Testis (tissue), 2 donors: ENCODE measurements around the gene ARPC2.

Source experiments
- POLR2A ChIP-seq: fragments of 450-650 bp; IDR thresholded peaks from one replicate; pipeline ENCODE4 v1.6.1; 2017; ENCODE audit warnings: antibody characterized with exemption, mild to moderate bottlenecking, moderate library complexity
- TF ChIP-seq, protein P1 (sequence below), 3 experiments: fragments of 450-650 bp in 2 of 3; fragments of 200-600 bp in 1 of 3; sonication (generic) in 1 of 3; IDR thresholded peaks; one replicate each; pipeline ENCODE4 v1.5.1; 2016 to 2019; ENCODE audit warnings: antibody characterized with exemption in 3 of 3, mild to moderate bottlenecking in 2 of 3, moderate library complexity in 1 of 3

DNA sequence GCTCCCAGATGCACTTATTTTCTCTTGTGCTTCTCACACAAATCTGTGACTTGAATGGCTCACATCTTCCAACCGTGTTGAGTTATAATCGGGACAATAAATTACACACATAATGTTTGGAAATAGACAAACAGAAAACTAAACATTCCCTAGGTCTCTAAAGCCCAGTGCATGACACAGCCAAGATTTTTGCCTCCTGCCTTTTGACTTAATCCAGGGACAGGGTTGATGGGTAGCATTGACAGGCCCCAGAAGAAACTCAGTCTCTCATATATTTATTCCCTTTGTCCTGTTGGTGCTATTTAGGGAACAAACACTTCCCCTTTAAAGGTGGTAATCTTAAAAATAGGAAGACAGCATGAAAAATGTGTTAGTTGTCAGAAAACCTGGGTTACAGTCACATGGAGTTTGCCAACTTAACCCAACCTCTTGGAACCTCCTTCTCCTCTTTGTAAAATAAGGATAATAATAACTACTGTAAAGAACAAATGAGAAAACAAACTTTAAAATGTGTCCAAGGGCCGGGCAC, 24.0 kb upstream of the ARPC2 start:
- TF ChIP-seq, protein P1, sequence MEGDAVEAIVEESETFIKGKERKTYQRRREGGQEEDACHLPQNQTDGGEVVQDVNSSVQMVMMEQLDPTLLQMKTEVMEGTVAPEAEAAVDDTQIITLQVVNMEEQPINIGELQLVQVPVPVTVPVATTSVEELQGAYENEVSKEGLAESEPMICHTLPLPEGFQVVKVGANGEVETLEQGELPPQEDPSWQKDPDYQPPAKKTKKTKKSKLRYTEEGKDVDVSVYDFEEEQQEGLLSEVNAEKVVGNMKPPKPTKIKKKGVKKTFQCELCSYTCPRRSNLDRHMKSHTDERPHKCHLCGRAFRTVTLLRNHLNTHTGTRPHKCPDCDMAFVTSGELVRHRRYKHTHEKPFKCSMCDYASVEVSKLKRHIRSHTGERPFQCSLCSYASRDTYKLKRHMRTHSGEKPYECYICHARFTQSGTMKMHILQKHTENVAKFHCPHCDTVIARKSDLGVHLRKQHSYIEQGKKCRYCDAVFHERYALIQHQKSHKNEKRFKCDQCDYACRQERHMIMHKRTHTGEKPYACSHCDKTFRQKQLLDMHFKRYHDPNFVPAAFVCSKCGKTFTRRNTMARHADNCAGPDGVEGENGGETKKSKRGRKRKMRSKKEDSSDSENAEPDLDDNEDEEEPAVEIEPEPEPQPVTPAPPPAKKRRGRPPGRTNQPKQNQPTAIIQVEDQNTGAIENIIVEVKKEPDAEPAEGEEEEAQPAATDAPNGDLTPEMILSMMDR (IDR thresholded peaks at IDR 0.05): no peak
- no peak for TF ChIP-seq POLR2A
